ENCODE data around the gene GPM6B.

GPM6B gene

DNA sequence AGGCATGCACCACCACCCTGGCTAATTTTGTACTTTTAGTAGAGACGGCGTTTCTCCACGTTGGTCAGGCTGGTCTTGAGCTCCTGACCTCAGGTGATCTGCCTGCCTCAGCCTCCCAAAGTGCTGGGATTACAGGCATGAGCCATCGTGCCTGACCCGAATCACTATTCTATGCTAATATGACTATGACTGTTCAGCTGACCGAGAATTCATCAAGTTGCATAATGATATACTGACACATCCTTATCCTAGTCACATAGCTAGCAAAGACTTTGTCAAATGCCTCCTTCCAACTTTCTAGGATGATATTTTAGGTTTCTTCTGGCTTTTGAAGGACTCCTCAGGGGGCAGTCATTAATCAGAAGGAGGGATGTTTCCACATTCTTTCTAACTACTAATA, 4.8 kb upstream of the GPM6B start:
- FAIRE-seq, result no peak

DNA sequence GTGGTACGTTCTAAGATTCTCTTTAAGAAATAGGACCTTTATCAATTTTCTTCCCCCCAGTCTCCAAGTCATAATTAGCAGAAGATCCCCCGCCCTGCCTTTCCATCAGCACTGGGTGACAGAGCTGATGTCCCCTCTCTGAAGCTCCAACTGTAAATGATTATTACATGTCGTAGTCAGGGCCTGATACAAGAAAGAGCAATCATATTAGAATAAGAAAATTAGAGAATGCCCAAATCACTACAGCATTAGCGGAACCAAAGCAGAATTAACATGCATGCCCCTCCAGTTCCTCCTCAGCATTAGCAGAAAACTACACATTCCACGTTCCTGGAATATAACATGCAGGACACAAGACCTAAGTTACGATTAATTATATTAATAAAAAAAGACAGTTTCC, 717 bp downstream of the GPM6B start:
- FAIRE-seq, result no peak

DNA sequence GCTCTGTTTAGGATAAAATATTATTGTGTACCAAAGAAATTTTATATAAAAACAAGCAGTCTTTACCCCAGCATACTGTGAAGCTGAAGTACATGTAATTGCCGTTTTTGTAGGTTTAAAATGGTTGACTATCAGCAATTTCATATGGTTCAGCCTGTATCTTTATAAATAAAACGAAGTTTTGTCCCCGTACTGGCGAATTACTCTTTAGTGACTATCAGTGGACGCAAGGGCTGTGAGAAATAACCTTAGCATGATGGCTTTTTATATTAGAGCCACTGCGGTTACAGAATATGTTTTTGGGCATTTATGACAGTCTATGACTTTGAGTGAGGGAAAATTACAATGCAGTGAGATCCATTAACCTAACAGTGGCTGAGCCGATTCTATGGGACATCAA, 1.2 kb downstream of the GPM6B start:
- no peak for FAIRE-seq

DNA sequence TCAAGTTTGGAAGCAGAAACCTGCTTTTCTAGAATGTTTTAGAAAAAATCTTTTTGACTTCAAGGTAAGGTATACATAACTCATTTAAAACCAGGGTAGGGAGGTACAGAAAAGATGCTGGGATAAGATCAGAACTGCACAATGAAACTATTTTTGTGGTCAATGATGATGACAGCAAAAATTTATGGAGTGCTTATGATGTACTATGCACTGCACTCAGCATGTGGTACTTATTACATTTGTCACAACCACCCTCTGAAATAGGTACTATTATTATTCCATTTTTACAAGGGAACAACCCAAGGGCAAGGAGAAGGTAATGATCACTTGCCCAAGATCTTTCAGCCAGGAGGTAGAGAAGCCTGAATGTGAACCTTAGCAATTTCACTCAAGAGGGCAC, 8.0 kb downstream of the GPM6B start:
- FAIRE-seq, result no peak

DNA sequence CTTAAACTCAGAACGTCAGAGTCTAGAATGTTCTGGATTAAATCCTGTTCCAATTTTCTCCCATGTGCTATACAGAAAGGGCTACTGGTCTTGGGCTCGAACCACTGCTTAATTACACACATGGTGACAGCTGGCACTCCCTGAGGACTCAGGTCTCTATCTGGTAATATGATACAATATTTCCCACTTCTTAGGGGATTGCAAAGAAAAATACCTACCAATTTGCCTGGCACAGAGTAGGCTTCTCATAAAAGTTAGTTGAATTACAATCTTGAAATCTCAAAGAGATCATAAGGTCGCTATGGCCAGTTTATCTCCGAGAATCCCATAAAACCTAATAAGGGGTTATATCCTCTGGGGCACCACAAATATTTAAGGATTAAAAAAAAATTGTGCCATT, 8.6 kb downstream of the GPM6B start:
- FAIRE-seq, result no peak

DNA sequence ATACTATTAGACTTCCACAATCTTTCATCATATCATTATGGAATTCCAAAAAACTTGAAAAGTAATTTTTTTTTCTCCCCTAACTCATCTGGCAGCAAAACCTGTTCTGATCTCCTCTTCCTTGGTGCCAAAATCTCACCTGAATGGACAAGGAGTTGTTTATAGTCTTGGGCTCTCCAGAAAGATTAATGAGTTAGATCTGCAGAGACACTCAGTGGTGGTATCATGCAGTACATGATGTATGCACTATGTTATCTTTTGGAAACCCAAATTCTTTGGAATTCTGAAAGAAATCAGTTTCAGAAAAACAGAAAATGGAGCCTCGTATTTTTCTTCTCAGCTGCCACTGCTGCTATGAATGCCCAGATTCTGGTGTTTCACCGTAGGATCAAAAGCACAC, 11.7 kb downstream of the GPM6B start:
- no peak for FAIRE-seq

DNA sequence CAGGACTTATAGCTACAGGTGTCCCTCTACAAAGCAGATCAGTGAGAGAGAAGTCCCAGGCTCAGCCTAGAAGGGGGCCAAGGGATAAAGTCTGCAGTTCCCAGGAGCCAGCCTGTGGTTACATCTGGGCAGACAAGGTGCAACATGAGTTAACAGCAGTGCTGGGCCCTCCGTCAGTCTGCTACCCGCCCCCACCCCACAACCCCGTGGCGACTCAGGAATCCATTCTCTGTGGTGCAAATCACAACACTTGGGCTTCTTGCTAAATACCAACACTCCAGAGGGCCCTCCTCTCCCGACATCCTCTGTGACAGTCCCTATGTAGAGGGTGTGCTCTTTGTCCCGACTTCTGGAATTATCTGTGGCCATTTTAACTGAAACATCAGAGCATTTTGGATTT, 13.8 kb downstream of the GPM6B start:
- FAIRE-seq, result no peak

DNA sequence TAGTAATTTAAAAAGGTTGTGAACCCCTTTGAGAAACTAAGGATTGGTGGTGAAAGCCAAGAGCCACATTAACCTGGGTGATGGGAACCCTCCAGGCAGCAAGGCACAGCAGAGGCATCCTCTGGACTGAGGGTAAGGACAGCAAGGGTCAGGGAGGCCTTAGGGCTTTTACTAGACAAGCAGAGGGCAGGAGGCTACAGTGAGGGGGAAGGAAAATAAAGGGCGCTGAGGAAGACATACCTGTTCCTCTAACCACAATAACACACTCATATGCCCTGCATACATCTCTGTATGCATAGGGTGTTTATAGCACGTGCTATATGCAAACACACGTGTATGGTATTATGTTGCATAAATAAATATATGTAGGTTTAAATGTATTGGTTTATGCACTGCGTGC, 18.7 kb downstream of the GPM6B start:
- no peak for FAIRE-seq

DNA sequence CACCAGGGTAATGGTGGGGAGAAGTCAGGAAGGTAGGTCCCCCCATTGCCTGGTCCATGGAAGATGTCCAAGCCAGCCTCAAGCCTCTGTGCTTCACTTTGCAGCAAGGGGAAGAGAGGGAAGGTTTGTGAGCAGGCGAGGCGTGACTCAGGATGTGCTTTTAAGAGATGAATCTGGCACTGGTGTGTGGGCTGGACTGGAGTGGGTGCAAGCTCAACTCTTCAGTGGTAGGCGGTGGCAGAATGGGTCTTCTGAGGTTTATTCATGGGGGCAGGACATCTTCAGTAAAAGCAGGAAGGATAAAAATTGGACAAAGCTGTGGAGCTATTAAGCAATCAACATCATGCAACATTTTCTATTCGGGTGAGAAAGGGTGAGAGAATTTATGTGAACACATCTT, 19.4 kb downstream of the GPM6B start:
- no peak for FAIRE-seq

DNA sequence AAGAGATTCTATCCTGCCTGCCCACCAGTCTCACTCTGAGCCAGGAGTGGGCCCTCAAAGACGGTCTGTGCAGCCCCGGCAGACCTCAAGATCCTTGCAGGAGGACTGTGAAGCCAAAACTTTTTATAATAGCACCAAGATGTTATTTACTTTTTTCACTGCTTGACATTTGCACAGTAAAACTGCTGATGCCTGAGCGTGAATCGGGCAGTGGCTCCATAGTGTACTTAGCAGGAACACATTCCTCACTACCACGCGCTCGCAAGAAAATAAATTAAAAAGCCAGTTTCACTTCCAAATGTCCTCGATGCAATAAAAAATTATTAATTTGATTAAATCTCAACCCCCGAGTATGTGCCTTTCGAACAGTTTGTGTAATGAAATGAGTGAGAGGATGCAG, 22.5 kb downstream of the GPM6B start:
- FAIRE-seq, result no peak

DNA sequence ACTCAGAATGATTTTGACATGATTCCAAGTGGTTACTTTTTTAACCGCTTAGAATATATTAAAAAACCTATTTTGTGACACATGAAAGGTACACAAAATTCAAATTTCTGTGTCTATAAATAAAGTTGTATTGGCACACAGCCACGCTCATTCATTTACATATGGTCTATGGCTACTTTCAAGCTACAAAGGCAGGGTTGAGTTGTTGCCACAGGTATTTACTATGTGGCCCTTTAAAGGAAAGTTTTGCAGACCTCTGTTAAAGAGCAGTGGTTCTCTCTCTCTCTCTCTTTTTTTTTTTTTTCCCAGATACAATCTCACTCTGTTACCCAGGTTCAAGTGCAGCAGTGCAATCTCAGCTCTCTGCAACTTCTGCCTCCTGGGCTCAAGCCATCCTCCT, 23.0 kb downstream of the GPM6B start:
- no peak for FAIRE-seq

DNA sequence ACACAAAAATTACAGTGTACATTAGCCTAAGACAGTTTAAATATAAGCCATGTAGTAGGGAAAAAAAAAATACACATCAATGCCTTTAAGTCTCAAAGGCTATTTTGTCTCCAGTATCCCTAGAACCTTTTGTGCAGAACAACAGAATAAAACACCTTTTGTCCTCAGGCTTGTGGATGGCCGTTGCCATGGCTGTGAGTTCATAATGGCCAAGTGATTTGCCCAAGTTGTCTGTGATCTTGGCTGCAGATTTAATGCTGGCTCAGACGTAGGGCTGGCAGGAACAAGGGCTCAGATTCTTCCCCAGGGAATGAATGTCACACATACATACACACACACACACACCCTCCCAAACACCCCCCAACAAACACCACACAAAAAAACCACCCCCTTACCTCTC, 25.3 kb downstream of the GPM6B start:
- FAIRE-seq, result no peak

DNA sequence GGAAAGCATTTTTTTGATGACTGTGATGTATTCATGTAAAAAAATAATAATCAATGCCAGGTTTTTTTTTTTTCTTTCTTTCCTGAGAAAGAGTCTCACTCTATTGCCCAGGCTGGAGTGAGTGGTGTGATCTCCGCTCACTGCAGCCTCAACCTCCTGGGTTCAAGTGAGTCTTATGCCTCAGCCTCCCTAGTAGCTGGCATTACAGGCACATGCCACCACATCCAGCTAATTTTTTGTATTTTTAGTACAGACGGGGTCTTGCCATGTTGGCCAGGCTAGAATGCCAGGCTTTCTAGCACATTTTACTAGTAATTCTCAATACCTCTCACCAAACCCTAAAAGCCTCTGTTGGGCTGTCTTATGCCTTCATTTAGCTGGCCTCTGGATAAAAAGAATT, 25.7 kb downstream of the GPM6B start:
- FAIRE-seq, result no peak

DNA sequence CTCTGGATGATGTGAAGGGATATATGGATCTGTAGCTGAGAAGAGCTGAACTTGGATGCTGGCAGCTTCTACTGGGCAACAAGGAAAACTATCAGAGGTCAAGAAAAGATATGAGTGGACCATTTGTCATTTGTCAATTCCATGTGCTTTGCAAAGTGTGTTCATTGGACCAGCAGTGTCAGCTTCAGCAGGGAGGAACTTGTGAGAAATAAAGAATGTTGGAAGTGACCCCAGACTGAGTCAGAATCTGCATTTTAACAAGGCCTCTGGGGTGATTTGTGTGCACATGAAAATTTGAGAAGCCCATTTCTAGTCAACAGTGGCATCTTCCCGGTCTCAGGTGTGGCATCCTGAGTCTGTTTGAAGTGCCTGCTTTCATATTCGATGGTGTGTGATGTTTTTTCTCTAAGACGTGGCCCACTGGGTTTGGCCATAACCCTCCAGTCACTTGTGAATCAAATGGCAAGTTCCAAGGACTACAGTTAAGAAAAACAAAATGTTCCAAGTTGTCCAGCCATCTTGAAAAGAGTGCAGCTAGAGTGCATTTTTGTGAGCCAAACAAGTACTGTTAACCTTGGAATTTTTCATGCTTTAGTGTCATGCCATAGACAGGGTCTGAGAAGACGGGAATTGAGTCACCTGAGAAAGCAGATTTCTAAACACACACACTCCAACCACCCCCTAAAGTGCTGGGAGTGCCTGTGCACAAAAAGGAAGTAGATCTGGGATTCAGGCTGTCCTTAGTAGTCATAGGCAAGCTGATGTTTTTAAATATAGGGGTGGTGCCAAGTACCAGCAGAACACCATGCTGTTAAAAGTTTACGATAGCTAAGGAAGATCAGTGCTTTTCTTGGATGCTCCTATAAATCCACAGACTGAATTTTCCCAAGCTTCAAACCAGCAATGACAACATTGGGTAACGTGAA, 26.4 kb downstream of the GPM6B start:
- no peak for FAIRE-seq

DNA sequence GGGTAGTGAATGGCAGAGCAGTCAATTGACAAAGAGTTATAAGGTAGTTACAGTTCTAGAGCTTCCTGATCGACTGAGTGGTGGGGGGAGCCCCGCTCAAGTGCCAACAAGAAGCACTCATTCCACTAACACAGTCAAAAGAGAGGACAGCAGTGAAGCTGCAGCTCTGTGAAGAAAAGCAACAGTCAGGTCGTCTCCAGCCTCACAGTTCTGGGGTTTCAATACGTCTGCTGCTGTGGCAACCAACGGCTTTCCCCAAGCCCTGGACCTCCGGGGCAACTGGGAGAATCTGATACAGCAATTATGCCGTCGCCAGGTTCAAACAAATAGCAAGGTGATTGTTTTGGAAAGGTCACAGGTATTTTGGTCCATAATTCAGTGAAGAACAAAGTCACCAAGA, 30.8 kb downstream of the GPM6B start:
- no peak for FAIRE-seq

DNA sequence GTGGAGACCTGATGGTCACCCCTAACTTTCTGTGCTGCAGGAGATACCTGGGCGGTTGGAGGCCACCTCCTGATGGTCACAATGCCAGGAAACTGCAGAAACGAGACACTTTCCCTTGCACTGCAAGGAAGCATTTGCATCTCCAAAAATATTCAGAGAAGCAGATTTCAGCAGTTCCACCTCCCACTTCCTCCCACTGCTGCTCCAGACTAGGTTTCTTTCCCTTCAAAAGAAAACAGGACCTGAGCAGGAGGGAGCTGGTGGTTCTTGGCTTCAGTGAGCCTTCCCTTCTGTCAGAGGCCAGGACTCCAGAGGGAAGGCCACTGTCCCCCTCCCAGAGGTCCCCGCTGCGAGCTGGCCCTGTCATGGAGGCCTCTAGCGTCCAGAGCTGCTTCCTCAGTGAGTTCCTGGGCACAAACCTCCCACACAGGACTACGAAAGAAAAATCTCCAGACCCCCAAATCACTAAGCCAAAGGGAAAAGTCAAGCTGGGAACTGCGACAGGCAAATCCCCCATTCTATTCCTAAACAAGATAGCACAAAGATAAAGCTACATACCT, 35.9 kb downstream of the GPM6B start:
- FAIRE-seq, result no peak

DNA sequence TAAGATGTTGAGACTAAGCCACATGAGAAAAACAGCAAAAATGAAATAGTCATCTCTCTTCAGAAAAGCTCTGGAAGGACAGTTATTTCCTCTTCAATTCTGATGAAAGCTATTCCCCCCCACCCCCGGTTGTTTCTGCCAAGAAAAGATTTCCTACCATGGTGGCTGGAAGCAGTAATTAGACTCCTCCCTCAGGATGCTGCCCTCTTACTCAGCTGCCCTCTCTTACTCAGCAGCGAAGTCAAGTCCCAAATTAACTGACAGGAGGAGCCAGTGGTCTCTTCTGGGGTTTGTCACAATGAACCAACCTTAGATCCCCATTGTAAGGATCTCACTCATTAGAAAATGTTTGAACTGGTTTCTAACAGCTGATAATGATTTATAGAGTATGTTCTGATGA, 38.0 kb downstream of the GPM6B start:
- no peak for FAIRE-seq

DNA sequence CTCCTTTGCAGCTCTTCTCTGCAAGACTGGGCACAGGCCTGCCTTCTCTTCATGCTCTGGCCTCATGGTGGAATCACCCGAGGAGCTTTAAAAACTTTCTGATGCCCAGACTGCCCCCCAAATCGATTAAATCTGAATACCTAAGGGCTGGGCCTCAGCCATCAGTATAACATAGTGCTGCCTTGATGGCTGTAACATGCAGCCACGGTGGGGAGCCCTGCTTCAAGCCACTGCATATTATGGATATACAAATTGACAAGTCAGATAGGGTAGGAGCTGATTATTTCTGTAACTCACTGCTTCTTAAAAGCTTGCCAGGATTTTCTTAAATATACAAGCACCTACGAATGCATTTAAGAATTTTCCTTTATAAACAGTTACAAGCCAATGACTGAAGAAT, 40.5 kb downstream of the GPM6B start:
- FAIRE-seq, result no peak

DNA sequence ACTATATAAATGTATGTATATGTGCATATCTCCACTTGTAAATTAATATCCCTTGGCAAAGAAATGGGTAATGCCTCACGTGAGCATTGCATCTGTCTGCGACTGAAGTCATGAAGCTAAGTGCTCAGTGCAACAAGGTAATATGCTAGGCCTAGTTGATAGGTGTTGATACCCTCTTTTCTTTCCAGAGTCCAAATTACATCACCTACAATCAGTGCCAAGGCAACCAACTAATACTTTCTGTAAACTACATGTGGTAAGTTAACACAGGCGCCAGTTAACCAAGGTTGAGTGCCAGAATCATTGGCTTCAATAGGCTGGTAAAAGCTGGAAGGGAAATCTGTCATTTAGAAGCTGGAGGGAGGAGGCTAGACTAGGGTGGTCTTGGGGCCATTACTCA, 41.1 kb downstream of the GPM6B start:
- no peak for FAIRE-seq

DNA sequence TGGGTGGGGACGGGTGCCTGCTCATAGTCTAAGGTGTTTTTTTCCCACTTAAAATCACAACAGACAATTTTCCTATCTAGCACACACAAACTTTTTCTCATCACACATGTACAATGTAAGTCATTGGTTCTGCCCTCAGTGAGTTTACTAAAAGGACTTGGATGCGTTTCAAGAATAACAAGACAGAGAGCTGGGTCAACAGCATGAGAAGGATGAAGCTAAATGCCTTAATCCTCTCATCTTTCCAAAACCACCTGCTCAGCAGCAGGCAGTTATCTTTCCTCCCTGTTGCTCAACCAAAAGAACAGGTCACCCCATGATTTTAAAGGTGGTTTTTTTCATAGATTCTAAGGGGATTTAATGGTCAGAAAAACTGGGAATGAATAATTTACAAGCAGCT, 42.2 kb downstream of the GPM6B start:
- no peak for FAIRE-seq

DNA sequence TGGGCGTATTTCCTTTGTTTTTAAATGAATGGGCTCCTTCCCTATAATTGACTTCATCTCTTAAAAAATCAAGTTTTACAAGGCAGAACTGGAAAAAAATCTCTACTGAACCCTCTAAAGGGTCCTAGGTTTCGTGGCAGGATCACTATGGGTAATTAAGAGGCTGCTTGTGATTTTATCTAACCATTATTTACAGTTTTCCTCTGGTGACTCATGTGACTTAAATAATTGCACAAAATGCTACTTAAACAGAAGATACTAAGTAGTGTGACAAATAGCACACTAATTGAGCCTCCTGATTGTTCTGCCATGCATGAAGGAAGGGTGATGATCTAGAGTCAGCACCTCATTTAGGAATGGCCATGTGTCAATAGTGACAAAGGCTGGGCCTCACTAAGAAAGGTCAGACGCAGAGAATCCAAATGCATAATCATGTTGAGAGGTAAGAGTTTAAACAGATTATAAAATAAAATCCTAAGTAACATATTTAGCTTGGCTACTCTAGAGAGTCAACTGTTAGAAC, 46.8 kb downstream of the GPM6B start:
- no peak for FAIRE-seq

DNA sequence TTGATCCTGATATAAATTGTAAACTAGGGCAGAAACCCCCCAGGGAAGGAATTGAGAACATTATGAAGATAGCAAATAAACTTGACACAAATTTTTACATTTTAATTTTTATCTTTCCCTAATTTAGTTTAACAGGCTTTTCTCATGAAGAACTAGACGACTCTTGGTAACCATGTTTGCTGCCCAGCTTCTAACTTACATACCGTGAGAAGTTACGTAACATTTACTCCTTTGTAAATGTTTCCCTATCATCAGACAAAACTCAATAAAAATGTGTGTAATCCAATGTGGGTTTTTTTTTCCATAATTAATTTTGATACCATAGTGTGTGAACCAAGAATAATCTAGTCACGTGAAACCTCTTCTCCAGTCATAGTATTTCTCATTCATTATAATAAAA, 48.0 kb downstream of the GPM6B start:
- no peak for FAIRE-seq

DNA sequence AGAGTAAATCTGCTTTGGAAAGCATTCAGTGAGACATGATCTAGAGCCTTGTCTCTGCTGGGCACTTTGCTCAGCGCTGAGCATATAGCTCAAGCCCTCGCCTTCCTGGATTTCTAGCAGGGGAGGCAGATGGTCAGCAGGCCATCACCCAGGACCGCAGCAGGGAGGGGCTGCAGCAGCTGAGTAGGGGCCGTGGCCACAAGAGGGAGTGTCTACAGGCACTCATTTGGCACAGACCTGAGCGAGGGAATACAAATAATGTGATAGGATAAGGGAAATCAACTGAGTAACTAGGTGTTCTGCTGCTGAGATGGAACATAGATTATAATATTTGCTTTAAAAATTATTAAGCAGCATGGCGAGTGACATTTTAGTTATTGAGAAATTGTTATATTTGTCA, 52.1 kb downstream of the GPM6B start:
- no peak for FAIRE-seq

DNA sequence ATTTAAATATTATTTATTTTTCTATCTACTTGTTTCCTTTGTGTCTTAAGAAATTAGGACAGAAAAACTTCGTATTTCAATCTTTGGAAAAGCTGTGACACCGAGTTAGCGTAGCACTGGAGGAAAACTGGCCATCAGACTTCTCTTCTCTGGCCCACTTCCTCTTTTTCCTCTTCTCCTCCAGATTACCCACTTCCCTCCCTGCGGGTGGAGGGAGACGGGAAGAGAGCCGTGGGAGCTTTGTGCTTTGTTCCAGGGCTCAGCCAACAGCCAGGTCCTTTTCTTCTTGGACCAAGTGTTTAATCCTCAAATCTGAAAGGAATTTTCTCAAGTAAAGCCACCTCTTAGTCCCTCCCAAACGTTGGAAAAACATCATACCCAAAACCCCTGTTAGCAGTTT, 52.6 kb downstream of the GPM6B start:
- no peak for FAIRE-seq

DNA sequence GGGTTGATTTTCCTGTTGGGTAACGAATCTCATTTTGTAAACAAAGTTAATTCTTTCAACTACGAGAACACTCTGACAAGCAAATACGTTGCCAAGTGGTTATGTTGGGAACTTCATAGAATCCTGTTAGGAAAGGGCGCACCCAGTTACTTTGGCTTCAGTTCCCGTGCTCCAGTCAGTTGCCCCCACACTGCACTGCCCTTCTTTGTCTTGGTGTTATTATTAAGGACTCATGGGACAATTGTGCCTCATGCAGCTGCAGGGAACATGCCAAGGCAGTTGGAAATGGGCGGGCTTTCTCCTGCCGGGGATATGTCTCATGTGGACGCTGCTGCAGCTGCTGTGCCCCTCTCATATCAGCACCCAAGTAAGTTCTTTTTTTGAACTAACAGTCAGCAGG, 53.4 kb downstream of the GPM6B start:
- FAIRE-seq, result no peak

Measured in endometrium (tissue), 2 donors.